HCT116 (cell line): ENCODE results near the gene RANGAP1.

Experiments
- ATF3 ChIP-seq: IDR thresholded peaks from 2 replicates; pipeline ENCODE4 v1.6.1; 2012
- EZH2 ChIP-seq: fragments of 200-600 bp; sonication (generic); IDR thresholded peaks from 2 replicates; pipeline ENCODE4 v1.6.1; 2017; ENCODE audit warnings: antibody characterized with exemption, mixed run types
- JUND ChIP-seq: IDR thresholded peaks from 2 replicates; pipeline ENCODE4 v1.6.1; 2012
- POLR2A ChIP-seq: IDR thresholded peaks from 2 replicates; pipeline ENCODE4 v1.7.0; 2011; ENCODE audit warnings: borderline replicate concordance; ENCODE audit not compliant: insufficient read depth, insufficient read length; ENCODE audit errors: extremely low read depth
- RAD21 ChIP-seq: IDR thresholded peaks from 2 replicates; pipeline ENCODE4 v1.6.1; 2012; ENCODE audit warnings: low read depth, mild to moderate bottlenecking
- YY1 ChIP-seq: IDR thresholded peaks from 2 replicates; pipeline ENCODE4 v1.6.1; 2011; ENCODE audit warnings: low read length, low read depth, moderate library complexity, mild to moderate bottlenecking; ENCODE audit not compliant: insufficient replicate concordance; ENCODE audit errors: extremely low read depth
- ZFX ChIP-seq: fragments of 450-650 bp; IDR thresholded peaks from 2 replicates; pipeline ENCODE4 v1.6.1; 2017
- TF ChIP-seq, protein P1 (sequence below), 3 experiments: fragments of 200-600 bp in 1 of 3; sonication (generic) in 1 of 3; IDR thresholded peaks in 2 of 3; conservative IDR thresholded peaks in 1 of 3; 2 replicates each; pipeline ENCODE4 v1.5.1; 2012 to 2017; ENCODE audit warnings: low read depth in 2 of 3, low read length in 2 of 3, antibody characterized with exemption in 1 of 3, borderline replicate concordance in 1 of 3, control low read depth in 1 of 3, mild to moderate bottlenecking in 1 of 3, mixed read lengths in 1 of 3, mixed run types in 1 of 3, moderate library complexity in 1 of 3; ENCODE audit not compliant: insufficient read depth in 1 of 3

DNA sequence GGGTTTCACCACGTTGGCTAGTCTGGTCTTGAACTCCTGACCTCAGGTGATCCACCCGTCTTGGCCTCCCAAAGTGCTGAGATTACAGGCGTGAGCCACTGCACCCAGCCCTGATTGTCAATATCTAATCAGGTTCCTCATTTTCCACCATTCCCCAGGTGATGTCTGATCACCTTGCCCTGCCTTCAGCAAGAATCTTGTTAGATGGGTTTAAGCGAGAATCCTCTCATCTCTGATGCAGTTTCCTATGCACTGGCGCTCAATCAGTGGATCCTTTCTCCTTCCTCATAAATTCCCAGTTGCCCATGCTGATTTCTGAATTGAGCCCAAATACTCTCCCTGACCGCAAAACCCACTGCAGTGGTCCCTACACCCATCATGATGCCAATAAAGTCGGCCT is 14.7 kb upstream of the RANGAP1 start:
- TF ChIP-seq, protein P1, sequence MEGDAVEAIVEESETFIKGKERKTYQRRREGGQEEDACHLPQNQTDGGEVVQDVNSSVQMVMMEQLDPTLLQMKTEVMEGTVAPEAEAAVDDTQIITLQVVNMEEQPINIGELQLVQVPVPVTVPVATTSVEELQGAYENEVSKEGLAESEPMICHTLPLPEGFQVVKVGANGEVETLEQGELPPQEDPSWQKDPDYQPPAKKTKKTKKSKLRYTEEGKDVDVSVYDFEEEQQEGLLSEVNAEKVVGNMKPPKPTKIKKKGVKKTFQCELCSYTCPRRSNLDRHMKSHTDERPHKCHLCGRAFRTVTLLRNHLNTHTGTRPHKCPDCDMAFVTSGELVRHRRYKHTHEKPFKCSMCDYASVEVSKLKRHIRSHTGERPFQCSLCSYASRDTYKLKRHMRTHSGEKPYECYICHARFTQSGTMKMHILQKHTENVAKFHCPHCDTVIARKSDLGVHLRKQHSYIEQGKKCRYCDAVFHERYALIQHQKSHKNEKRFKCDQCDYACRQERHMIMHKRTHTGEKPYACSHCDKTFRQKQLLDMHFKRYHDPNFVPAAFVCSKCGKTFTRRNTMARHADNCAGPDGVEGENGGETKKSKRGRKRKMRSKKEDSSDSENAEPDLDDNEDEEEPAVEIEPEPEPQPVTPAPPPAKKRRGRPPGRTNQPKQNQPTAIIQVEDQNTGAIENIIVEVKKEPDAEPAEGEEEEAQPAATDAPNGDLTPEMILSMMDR (IDR thresholded peaks at IDR 0.05 in 2 of 3, conservative IDR thresholded peaks at IDR 0.05 in 1 of 3; ENCODE audit: borderline replicate concordance in 1 of 3, insufficient read depth in 1 of 3, low read depth in 2 of 3, low read length in 2 of 3) = no peak
- TF ChIP-seq RAD21 (no peak), ATF3 (no peak), JUND (no peak), POLR2A (no peak), ZFX (no peak), EZH2 (no peak), YY1 (no peak)
